Loucy (cell line): ENCODE data around the gene FOXN4.
A peak's percentile ranks its signal among the peaks of the same experiment; 100 is the strongest.

Experiments
- H2AFZ ChIP-seq: fragments of 200-600 bp; sonication (generic); 2 replicates; pipeline ENCODE4 v1.6.0; 2016; ENCODE audit warnings: antibody characterized with exemption, mild to moderate bottlenecking, low read length, moderate library complexity
- H3F3A ChIP-seq: fragments of 200-600 bp; 2 replicates; pipeline ENCODE4 v1.6.0; 2016; ENCODE audit warnings: antibody characterized with exemption, low read depth, mild to moderate bottlenecking
- H3K27me3 ChIP-seq: fragments of 200-600 bp; sonication (generic); 2 replicates; pipeline ENCODE4 v1.6.1; 2014; ENCODE audit warnings: low read length, mild to moderate bottlenecking; ENCODE audit not compliant: insufficient read depth, poor library complexity, severe bottlenecking
- H3K36me3 ChIP-seq: fragments of 200-600 bp; sonication (generic); 2 replicates; pipeline ENCODE4 v1.6.1; 2016; ENCODE audit warnings: low read length; ENCODE audit not compliant: insufficient read depth
- H3K4me1 ChIP-seq: fragments of 200-600 bp; sonication (generic); 2 replicates; pipeline ENCODE4 v1.5.1; 2014; ENCODE audit warnings: low read length, mild to moderate bottlenecking; ENCODE audit not compliant: insufficient read depth, poor library complexity, severe bottlenecking
- H3K4me2 ChIP-seq: fragments of 200-600 bp; sonication (generic); 2 replicates; pipeline ENCODE4 v1.6.0; 2014; ENCODE audit warnings: antibody characterized with exemption, low read length, low read depth, mild to moderate bottlenecking; ENCODE audit not compliant: poor library complexity, severe bottlenecking
- H3K4me3 ChIP-seq: fragments of 200-600 bp; sonication (generic); 2 replicates; pipeline ENCODE4 v1.5.1; 2014; ENCODE audit warnings: low read length, mild to moderate bottlenecking, mixed read lengths; ENCODE audit not compliant: poor library complexity, severe bottlenecking
- H3K79me2 ChIP-seq: fragments of 200-600 bp; sonication (generic); 2 replicates; pipeline ENCODE4 v1.6.1; 2014; ENCODE audit warnings: low read length; ENCODE audit not compliant: insufficient read depth
- H3K9ac ChIP-seq: fragments of 200-600 bp; sonication (generic); 2 replicates; pipeline ENCODE4 v1.6.0; 2014; ENCODE audit warnings: mild to moderate bottlenecking, low read depth, low read length, moderate library complexity; ENCODE audit not compliant: poor library complexity, severe bottlenecking
- H3K9me2 ChIP-seq: fragments of 200-600 bp; sonication (generic); replicated peaks from 2 replicates; pipeline ENCODE4 v1.6.1; 2016; ENCODE audit warnings: low read depth, low read length, mixed read lengths
- H3K9me3 ChIP-seq: fragments of 200-600 bp; sonication (generic); 2 replicates; pipeline ENCODE4 v1.6.1; 2014; ENCODE audit warnings: mild to moderate bottlenecking, antibody characterized with exemption, low read length, low read depth; ENCODE audit not compliant: insufficient read depth
- H4K20me1 ChIP-seq: fragments of 200-600 bp; sonication (generic); 2 replicates; pipeline ENCODE4 v1.6.0; 2014; ENCODE audit warnings: antibody characterized with exemption, low read length, mild to moderate bottlenecking; ENCODE audit not compliant: insufficient read depth, poor library complexity, severe bottlenecking
- CTCF ChIP-seq: fragments of 200-600 bp; sonication (generic); conservative IDR thresholded peaks from 2 replicates; pipeline ENCODE4 v1.5.1; 2014; ENCODE audit warnings: mild to moderate bottlenecking, antibody characterized with exemption, low read length
- EZH2phosphoT487 ChIP-seq: fragments of 200-600 bp; IDR thresholded peaks from 2 replicates; pipeline ENCODE4 v1.6.1; 2018; ENCODE audit warnings: antibody characterized with exemption, mild to moderate bottlenecking, moderate library complexity, borderline replicate concordance

The FOXN4 gene

DNA sequence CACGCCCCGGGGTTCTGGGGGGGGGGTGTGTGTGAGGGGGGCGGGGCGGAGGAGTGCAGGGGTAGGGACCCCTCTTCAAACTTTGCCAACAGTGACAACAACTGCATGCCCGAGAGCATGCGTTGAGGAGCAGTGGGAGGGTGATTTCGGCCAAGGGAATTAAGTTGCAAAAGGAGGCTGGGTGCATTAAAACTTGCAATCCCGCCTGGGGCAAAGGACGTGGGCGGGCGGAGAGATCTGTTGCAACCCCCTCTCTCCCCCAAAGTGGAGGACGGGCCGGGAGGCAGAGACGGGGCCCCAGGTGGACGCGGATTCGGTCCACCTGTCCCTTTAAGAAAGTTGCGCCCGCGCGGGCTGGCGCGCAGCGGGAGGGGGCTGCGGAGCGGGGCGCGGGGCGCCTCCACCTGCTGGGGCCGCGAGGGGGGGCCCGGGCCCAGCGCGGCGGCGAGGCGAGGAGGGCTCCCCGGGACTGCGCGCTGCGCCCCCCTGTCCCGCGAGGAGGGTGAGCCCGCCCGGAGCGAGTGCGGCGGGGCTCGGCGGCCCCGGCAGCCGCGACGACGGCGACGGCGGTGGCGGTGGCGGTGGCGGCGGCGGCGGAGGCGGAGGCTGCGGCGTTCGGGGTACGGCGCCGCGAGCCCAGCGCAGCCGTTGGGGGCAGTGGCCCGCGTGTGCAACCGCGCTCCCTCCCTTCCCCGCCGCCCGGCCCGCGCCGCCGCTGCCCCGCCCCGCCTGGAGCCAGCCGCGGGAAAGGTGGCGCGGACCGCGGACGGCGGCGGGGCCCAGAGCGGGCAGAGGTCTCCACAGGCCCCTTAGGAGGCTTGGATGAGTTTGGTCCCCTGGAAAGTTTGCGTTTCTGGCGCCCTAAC is 530 bp upstream of the FOXN4 start:
- Histone ChIP-seq H3K9ac (peak overlapping the region; percentile 76), H3K9me2 (no peaks in the 10 kb centered on the region), H3K27me3 (no peaks in the 10 kb centered on the region), H3K79me2 (no peaks in the 10 kb centered on the region; the same call in 1 of the 2 replicates), H3F3A (peaks cover 13% of the 10 kb centered on the region; the same call in 1 of the 2 replicates), H3K4me3 (peak overlapping the region; percentile 80), H3K4me1 (peaks cover 50% of the 10 kb centered on the region), H4K20me1 (no peaks in the 10 kb centered on the region), H3K36me3 (no peaks in the 10 kb centered on the region), H2AFZ (peak overlapping the region; percentile 83), H3K9me3 (no peaks in the 10 kb centered on the region), H3K4me2 (peak overlapping the region; percentile 83)
- TF ChIP-seq CTCF (no peak), EZH2phosphoT487 (no peak)

DNA sequence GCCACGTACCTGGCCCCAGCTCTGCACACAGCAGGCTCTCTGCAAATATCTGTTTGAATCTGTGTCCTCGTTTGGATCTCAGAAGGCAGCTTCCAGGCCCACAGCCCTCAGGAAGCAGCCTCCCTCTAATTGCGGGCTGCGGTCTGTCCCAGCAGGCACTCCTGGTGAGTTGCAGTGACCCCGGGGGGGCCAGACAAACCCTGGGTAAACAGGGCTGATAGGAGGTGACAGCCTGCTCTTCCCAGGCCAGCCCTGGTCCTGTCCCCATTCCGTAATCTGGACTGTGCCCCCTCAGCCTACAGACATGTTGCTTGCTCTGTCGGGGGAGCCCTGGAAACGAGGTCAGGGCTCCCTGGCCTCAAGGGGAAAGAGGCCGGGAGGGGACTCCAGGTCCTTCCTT is 2.0 kb downstream of the FOXN4 start:
- Histone ChIP-seq H3K4me3 (no peak overlapping the region), H3K9me2 (no peaks in the 10 kb centered on the region), H3K36me3 (no peaks in the 10 kb centered on the region), H3K27me3 (no peaks in the 10 kb centered on the region), H3K79me2 (no peaks in the 10 kb centered on the region), H4K20me1 (no peaks in the 10 kb centered on the region), H3K4me1 (peaks cover 67% of the 10 kb centered on the region), H3K4me2 (peak overlapping the region; percentile 47), H3K9me3 (no peaks in the 10 kb centered on the region), H2AFZ (no peak overlapping the region), H3K9ac (peak overlapping the region; percentile 21), H3F3A (peaks cover 13% of the 10 kb centered on the region; the same call in 1 of the 2 replicates)
- TF ChIP-seq EZH2phosphoT487 (no peak), CTCF (no peak)

DNA sequence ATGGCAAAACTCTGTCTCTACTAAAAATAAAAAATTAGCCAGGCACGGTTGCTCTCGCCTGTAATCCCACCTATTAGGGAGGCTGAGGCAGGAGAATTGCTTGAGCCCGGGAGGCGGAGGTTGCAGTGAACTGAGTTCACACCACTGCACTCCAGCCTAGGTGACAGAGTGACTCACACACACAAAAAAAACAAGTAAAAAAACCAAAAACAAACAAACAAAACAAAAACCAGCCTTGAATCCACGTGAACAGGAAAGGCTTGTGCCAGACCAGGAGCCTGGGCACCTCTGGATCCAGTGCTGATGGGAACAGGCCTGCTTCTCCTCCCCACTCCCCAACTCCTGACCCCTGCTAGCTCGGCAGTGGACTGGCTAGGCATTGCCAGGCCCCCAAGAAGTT is 3.5 kb downstream of the FOXN4 start:
- peaks cover 7% of the 10 kb centered on the region; the same call in 1 of the 2 replicates for H3F3A ChIP-seq
- H3K9ac ChIP-seq = peak overlapping the region; percentile 61
- TF ChIP-seq CTCF (no peak), EZH2phosphoT487 (no peak)
- H2AFZ ChIP-seq = no peak overlapping the region
- no peak overlapping the region for H3K4me3 ChIP-seq
- H3K27me3 ChIP-seq = no peaks in the 10 kb centered on the region
- no peaks in the 10 kb centered on the region for H3K9me2 ChIP-seq
- H3K79me2 ChIP-seq = no peaks in the 10 kb centered on the region
- H3K36me3 ChIP-seq = no peaks in the 10 kb centered on the region
- H3K4me1 ChIP-seq = peaks cover 52% of the 10 kb centered on the region
- no peaks in the 10 kb centered on the region for H4K20me1 ChIP-seq
- no peaks in the 10 kb centered on the region for H3K9me3 ChIP-seq
- H3K4me2 ChIP-seq = peak overlapping the region; percentile 74
